HEK293 (cell line): ENCODE results near the gene CDKAL1.
A peak's percentile ranks its signal among the peaks of the same experiment; 100 is the strongest.

ENCODE experiments used
- CTCF ChIA-PET: fragments of 350-600 bp; formaldehyde crosslinking; extraction: SDS; loops from one replicate; lab custom pipeline; 2021; ENCODE audit warnings: antibody characterized with exemption; lab: Yijun Ruan, JAX
- POLR2A ChIA-PET: fragments of 300-600 bp; formaldehyde crosslinking; extraction: SDS; loops from one replicate; lab custom pipeline; 2020; ENCODE audit warnings: antibody characterized with exemption, inconsistent platforms; lab: Yijun Ruan, JAX
- H3K27ac ChIP-seq: fragments of 200-500 bp; sonication (Bioruptor generic); 2 replicates; pipeline ENCODE4 v1.5.1; 2014; ENCODE audit warnings: low read depth, low read length, control low read depth, inconsistent platforms; ENCODE audit errors: extremely low read depth
- H3K36me3 ChIP-seq, 2 experiments: fragments of 200-500 bp in 1 of 2; sonication (Bioruptor generic) in 1 of 2; 1 replicate in 1 of 2; 2 replicates in 1 of 2; pipeline ENCODE4 v1.5.1; 2014 to 2017; ENCODE audit warnings: inconsistent platforms in 2 of 2, low read length in 2 of 2; ENCODE audit not compliant: control insufficient read depth in 2 of 2, insufficient read depth in 1 of 2
- H3K4me1 ChIP-seq: fragments of 200-500 bp; sonication (Bioruptor generic); 2 replicates; pipeline ENCODE4 v1.5.1; 2014; ENCODE audit warnings: mild to moderate bottlenecking, low read length, inconsistent platforms; ENCODE audit not compliant: control insufficient read depth, insufficient read depth
- H3K4me3 ChIP-seq: 2 replicates; pipeline ENCODE4 v1.5.1; 2011; ENCODE audit warnings: low read depth, mild to moderate bottlenecking, control low read depth, low read length, moderate library complexity
- H3K9me3 ChIP-seq: fragments of 200-500 bp; sonication (Bioruptor generic); 2 replicates; pipeline ENCODE4 v1.5.1; 2014; ENCODE audit warnings: low read depth, low read length, inconsistent platforms; ENCODE audit not compliant: control insufficient read depth, insufficient read depth
- GFI1B ChIP-seq: fragments of 450-650 bp; formaldehyde crosslinking; IDR thresholded peaks from 2 replicates; pipeline ENCODE4 v1.5.1; 2016; ENCODE audit warnings: missing biosample characterization, missing genetic modification characterization
- IKZF3 ChIP-seq: fragments of 450-650 bp; IDR thresholded peaks from 2 replicates; pipeline ENCODE4 v1.5.0; 2018; ENCODE audit warnings: missing biosample characterization, mild to moderate bottlenecking, missing genetic modification characterization, moderate library complexity
- KLF1 ChIP-seq: fragments of 450-650 bp; formaldehyde crosslinking; IDR thresholded peaks from 2 replicates; pipeline ENCODE4 v1.5.1; 2016; ENCODE audit warnings: missing biosample characterization, missing genetic modification characterization
- KLF10 ChIP-seq: fragments of 450-650 bp; IDR thresholded peaks from 2 replicates; pipeline ENCODE4 v1.5.1; 2018; ENCODE audit warnings: missing biosample characterization, mild to moderate bottlenecking, missing genetic modification characterization
- KLF8 ChIP-seq: fragments of 450-650 bp; formaldehyde crosslinking; IDR thresholded peaks from 2 replicates; pipeline ENCODE4 v1.5.1; 2016; ENCODE audit warnings: missing biosample characterization, missing genetic modification characterization
- PRDM1 ChIP-seq: fragments of 450-650 bp; formaldehyde crosslinking; IDR thresholded peaks from 2 replicates; pipeline ENCODE4; 2016; ENCODE audit warnings: missing biosample characterization, missing genetic modification characterization
- SETDB1 ChIP-seq: IDR thresholded peaks from one replicate; pipeline ENCODE4 v1.6.1; 2017; ENCODE audit warnings: mild to moderate bottlenecking, low read length, moderate library complexity, mixed read lengths; ENCODE audit not compliant: insufficient read length
- TRIM28 ChIP-seq: IDR thresholded peaks from 2 replicates; pipeline ENCODE4 v1.6.1; 2011; ENCODE audit warnings: low read length, control low read depth, borderline replicate concordance
- ZBTB48 ChIP-seq: fragments of 450-650 bp; formaldehyde crosslinking; IDR thresholded peaks from 2 replicates; pipeline ENCODE4 v1.5.1; 2016; ENCODE audit warnings: missing biosample characterization, missing genetic modification characterization
- ZBTB8A ChIP-seq: fragments of 450-650 bp; formaldehyde crosslinking; IDR thresholded peaks from 2 replicates; pipeline ENCODE4 v1.5.1; 2016; ENCODE audit warnings: missing biosample characterization, missing genetic modification characterization
- ZNF169 ChIP-seq: fragments of 450-650 bp; formaldehyde crosslinking; IDR thresholded peaks from 2 replicates; pipeline ENCODE4 v1.5.1; 2016; ENCODE audit warnings: missing biosample characterization, missing genetic modification characterization
- ZNF2 ChIP-seq: fragments of 450-650 bp; formaldehyde crosslinking; IDR thresholded peaks from 2 replicates; pipeline ENCODE4 v1.5.1; 2016; ENCODE audit warnings: missing biosample characterization, missing genetic modification characterization
- ZNF23 ChIP-seq: fragments of 450-650 bp; formaldehyde crosslinking; IDR thresholded peaks from 2 replicates; pipeline ENCODE4 v1.5.1; 2016; ENCODE audit warnings: missing biosample characterization, missing genetic modification characterization, borderline replicate concordance
- ZNF311 ChIP-seq: fragments of 450-650 bp; formaldehyde crosslinking; IDR thresholded peaks from 2 replicates; pipeline ENCODE4 v1.5.1; 2017; ENCODE audit warnings: missing biosample characterization, missing genetic modification characterization, borderline replicate concordance
- ZNF335 ChIP-seq: fragments of 450-650 bp; formaldehyde crosslinking; conservative IDR thresholded peaks from 2 replicates; pipeline ENCODE4 v1.5.1; 2016; ENCODE audit warnings: missing biosample characterization, missing genetic modification characterization
- ZNF350 ChIP-seq: fragments of 450-650 bp; formaldehyde crosslinking; IDR thresholded peaks from 2 replicates; pipeline ENCODE4 v1.5.0; 2017; ENCODE audit warnings: missing biosample characterization, mild to moderate bottlenecking, missing genetic modification characterization
- ZNF433 ChIP-seq: fragments of 450-650 bp; formaldehyde crosslinking; IDR thresholded peaks from 2 replicates; pipeline ENCODE4 v1.5.1; 2016; ENCODE audit warnings: missing biosample characterization, missing genetic modification characterization, low read depth
- ZNF548 ChIP-seq: fragments of 450-650 bp; formaldehyde crosslinking; IDR thresholded peaks from 2 replicates; pipeline ENCODE4 v1.5.1; 2016; ENCODE audit warnings: missing biosample characterization, missing genetic modification characterization
- ZNF596 ChIP-seq: fragments of 450-650 bp; IDR thresholded peaks from 2 replicates; pipeline ENCODE4 v1.5.0; 2018; ENCODE audit warnings: missing biosample characterization, mild to moderate bottlenecking, missing genetic modification characterization, moderate library complexity
- ZNF600 ChIP-seq: fragments of 450-650 bp; formaldehyde crosslinking; IDR thresholded peaks from 2 replicates; pipeline ENCODE4 v1.5.1; 2016; ENCODE audit warnings: missing biosample characterization, missing genetic modification characterization
- ZSCAN23 ChIP-seq: fragments of 450-650 bp; formaldehyde crosslinking; IDR thresholded peaks from 2 replicates; pipeline ENCODE4 v1.5.1; 2016; ENCODE audit warnings: missing biosample characterization, missing genetic modification characterization
- TF ChIP-seq, protein P1 (sequence below): fragments of 450-650 bp; formaldehyde crosslinking; IDR thresholded peaks from 2 replicates; pipeline ENCODE4 v1.5.1; 2016; ENCODE audit warnings: missing biosample characterization, missing genetic modification characterization, low read depth
- TF ChIP-seq, protein P2 (sequence below): fragments of 450-650 bp; formaldehyde crosslinking; IDR thresholded peaks from 2 replicates; pipeline ENCODE4 v1.5.1; 2016; ENCODE audit warnings: missing biosample characterization, missing genetic modification characterization
- TF ChIP-seq, protein P3 (sequence below): fragments of 450-650 bp; formaldehyde crosslinking; IDR thresholded peaks from 2 replicates; pipeline ENCODE4; 2016; ENCODE audit warnings: missing biosample characterization, missing genetic modification characterization

Gene CDKAL1

GRCh38 chr6:21084656-21085055 is 550.4 kb downstream of the CDKAL1 start (continued):
- TF ChIP-seq PRDM1 (tag by site-specific recombination) (no peak), ZNF596 (tag by site-specific recombination) (no peak), ZSCAN23 (tag by site-specific recombination) (no peak)

GRCh38 chr6:21085211-21085610 is 551.0 kb downstream of the CDKAL1 start:
- Histone ChIP-seq H3K9me3 (no peaks in the 10 kb centered on the region), H3K27ac (no peak overlapping the region), H3K4me1 (peaks cover 6% of the 10 kb centered on the region; the same call in 1 of the 2 replicates), H3K36me3 (no peaks in the 10 kb centered on the region), H3K4me3 (no peak overlapping the region)
- TF ChIP-seq, protein P1, sequence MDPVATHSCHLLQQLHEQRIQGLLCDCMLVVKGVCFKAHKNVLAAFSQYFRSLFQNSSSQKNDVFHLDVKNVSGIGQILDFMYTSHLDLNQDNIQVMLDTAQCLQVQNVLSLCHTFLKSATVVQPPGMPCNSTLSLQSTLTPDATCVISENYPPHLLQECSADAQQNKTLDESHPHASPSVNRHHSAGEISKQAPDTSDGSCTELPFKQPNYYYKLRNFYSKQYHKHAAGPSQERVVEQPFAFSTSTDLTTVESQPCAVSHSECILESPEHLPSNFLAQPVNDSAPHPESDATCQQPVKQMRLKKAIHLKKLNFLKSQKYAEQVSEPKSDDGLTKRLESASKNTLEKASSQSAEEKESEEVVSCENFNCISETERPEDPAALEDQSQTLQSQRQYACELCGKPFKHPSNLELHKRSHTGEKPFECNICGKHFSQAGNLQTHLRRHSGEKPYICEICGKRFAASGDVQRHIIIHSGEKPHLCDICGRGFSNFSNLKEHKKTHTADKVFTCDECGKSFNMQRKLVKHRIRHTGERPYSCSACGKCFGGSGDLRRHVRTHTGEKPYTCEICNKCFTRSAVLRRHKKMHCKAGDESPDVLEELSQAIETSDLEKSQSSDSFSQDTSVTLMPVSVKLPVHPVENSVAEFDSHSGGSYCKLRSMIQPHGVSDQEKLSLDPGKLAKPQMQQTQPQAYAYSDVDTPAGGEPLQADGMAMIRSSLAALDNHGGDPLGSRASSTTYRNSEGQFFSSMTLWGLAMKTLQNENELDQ (tag by site-specific recombination), result no peak
- no peak for TF ChIP-seq ZNF600 (tag by site-specific recombination)
- TF ChIP-seq ZNF548, result no peak
- POLR2A ChIA-PET, result interaction anchor here (1.1 kb wide), 1 partner anchor 8 kb away, joined by 3 read pairs; no protein-coding TSS in a partner anchor
- CTCF ChIA-PET, result no interaction called here

GRCh38 chr6:21085643-21086042 is 551.4 kb downstream of the CDKAL1 start:
- ChIA-PET CTCF (no interaction called here), POLR2A (interaction anchor here (1.1 kb wide), 1 partner anchor 9 kb away, joined by 3 read pairs; no protein-coding TSS in a partner anchor)
- TF ChIP-seq, protein P2, sequence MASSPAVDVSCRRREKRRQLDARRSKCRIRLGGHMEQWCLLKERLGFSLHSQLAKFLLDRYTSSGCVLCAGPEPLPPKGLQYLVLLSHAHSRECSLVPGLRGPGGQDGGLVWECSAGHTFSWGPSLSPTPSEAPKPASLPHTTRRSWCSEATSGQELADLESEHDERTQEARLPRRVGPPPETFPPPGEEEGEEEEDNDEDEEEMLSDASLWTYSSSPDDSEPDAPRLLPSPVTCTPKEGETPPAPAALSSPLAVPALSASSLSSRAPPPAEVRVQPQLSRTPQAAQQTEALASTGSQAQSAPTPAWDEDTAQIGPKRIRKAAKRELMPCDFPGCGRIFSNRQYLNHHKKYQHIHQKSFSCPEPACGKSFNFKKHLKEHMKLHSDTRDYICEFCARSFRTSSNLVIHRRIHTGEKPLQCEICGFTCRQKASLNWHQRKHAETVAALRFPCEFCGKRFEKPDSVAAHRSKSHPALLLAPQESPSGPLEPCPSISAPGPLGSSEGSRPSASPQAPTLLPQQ, result no peak
- TF ChIP-seq IKZF3 (tag by site-specific recombination), result no peak
- no peak for TF ChIP-seq ZBTB8A (tag by site-specific recombination)
- no peak for TF ChIP-seq ZNF311
- TF ChIP-seq ZNF2 (tag by site-specific recombination), result no peak
- TF ChIP-seq ZNF433 (tag by site-specific recombination), result no peak
- TF ChIP-seq KLF1 (tag by site-specific recombination), result no peak
- TF ChIP-seq ZNF23 (tag by site-specific recombination), result no peak
- TF ChIP-seq ZNF169, result no peak
- no peak for TF ChIP-seq ZBTB48 (tag by site-specific recombination)

DNA sequence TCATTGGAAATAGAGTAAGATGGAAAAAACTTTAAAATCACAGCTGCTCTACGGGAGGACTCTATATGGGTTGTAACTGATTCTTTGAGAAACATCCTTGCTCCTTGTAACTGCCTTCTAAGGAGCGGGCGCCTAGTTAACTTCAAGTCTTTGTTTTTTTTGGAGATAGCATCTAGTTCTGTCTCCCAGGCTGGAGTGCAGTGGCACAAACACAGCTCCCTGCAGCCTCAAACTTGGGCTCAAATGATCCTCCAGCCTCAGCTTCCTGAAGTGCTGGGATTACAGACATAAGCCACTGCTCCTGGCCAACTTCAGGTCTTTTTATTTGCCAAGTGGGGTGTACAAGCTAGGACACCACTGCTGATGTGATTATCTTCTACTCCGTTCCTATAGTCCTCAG is 552.9 kb downstream of the CDKAL1 start:
- POLR2A ChIA-PET, result interaction anchor here (1.2 kb wide), 1 partner anchor 506 kb away, joined by 4 read pairs; the partner anchor contains the start of gene SOX4
- H3K4me3 ChIP-seq, result no peak overlapping the region
- no peaks in the 10 kb centered on the region for H3K36me3 ChIP-seq
- TF ChIP-seq ZNF335 (tag by site-specific recombination), result no peak
- TF ChIP-seq ZNF350, result no peak
- no peak for TF ChIP-seq GFI1B (tag by site-specific recombination)
- no peak for TF ChIP-seq KLF8 (tag by site-specific recombination)
- TF ChIP-seq, protein P3, sequence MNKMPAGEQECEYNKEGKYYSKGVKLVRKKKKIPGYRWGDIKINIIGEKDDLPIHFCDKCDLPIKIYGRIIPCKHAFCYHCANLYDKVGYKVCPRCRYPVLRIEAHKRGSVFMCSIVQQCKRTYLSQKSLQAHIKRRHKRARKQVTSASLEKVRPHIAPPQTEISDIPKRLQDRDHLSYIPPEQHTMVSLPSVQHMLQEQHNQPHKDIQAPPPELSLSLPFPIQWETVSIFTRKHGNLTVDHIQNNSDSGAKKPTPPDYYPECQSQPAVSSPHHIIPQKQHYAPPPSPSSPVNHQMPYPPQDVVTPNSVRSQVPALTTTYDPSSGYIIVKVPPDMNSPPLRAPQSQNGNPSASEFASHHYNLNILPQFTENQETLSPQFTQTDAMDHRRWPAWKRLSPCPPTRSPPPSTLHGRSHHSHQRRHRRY (tag by site-specific recombination), result no peak
- peak; percentile 11 for TF ChIP-seq SETDB1
- TF ChIP-seq TRIM28, result peak; percentile 82
- no peak for TF ChIP-seq KLF10 (tag by site-specific recombination)
- H3K27ac ChIP-seq, result no peak overlapping the region
- H3K9me3 ChIP-seq, result no peaks in the 10 kb centered on the region
- CTCF ChIA-PET, result interaction anchor here (1.1 kb wide), 1 partner anchor 53 kb away, joined by 3 read pairs; no protein-coding TSS in a partner anchor
- H3K4me1 ChIP-seq, result peaks cover 6% of the 10 kb centered on the region; the same call in 1 of the 2 replicates

More at GRCh38 chr6:21085643-21086042, 551.4 kb downstream of the CDKAL1 start:
- Histone ChIP-seq H3K27ac (no peak overlapping the region), H3K9me3 (no peaks in the 10 kb centered on the region), H3K36me3 (no peaks in the 10 kb centered on the region), H3K4me1 (peaks cover 6% of the 10 kb centered on the region; the same call in 1 of the 2 replicates), H3K4me3 (no peak overlapping the region)
